SKM-1 (cell line): Measurements from ENCODE around the gene TSR1.

ENCODE experiments used
- DNase-seq: peaks from one replicate; lab custom pipeline; 2025; ENCODE audit not compliant: unreplicated experiment; lab: John Stamatoyannopoulos, UW

Gene TSR1

GRCh38 chr17:2289878-2290478, 46.3 kb downstream of the TSR1 start:
- no peak for DNase-seq

- DNase-seq, result no peak
Measured at GRCh38 chr17:2283302-2283701, 53.0 kb downstream of the TSR1 start.

- DNase-seq, result peak; percentile 14
Measured at GRCh38 chr17:2282297-2282873, 53.9 kb downstream of the TSR1 start.

- no peak for DNase-seq
Measured at GRCh38 chr17:2279707-2280106, 56.5 kb downstream of the TSR1 start.

- no peak for DNase-seq
Measured at GRCh38 chr17:2277429-2278170, 58.7 kb downstream of the TSR1 start.

- no peak for DNase-seq
Measured at GRCh38 chr17:2275722-2276121, 60.5 kb downstream of the TSR1 start.

GRCh38 chr17:2274414-2274813, 61.8 kb downstream of the TSR1 start:
- DNase-seq, result no peak
